OCI-LY1 (cell line): ENCODE data around the gene WNK1.

Experiments used
- H2AFZ ChIP-seq: fragments of 200-600 bp; sonication (generic), shearing (Covaris generic); 2 replicates; pipeline ENCODE4 v1.6.0; 2014; ENCODE audit warnings: antibody characterized with exemption, mild to moderate bottlenecking, low read length
- H3F3A ChIP-seq: fragments of 200-600 bp; sonication (generic), shearing (Covaris generic); 2 replicates; pipeline ENCODE4 v1.6.0; 2014; ENCODE audit warnings: mild to moderate bottlenecking, antibody characterized with exemption, low read length, moderate library complexity; ENCODE audit not compliant: insufficient read depth
- H3K27ac ChIP-seq: fragments of 200-600 bp; sonication (generic); 2 replicates; pipeline ENCODE4 v1.5.1; 2014; ENCODE audit warnings: low read length, mixed run types, mild to moderate bottlenecking, low read depth; ENCODE audit not compliant: poor library complexity, severe bottlenecking
- H3K27me3 ChIP-seq: fragments of 200-600 bp; sonication (generic); 2 replicates; pipeline ENCODE4 v1.6.0; 2014; ENCODE audit warnings: antibody characterized with exemption, mild to moderate bottlenecking, low read length, moderate library complexity; ENCODE audit not compliant: insufficient read depth
- H3K36me3 ChIP-seq: fragments of 200-600 bp; sonication (generic); 2 replicates; pipeline ENCODE4 v1.6.1; 2014; ENCODE audit warnings: mild to moderate bottlenecking, antibody characterized with exemption, low read length, moderate library complexity, mixed read lengths; ENCODE audit not compliant: insufficient read depth
- H3K4me1 ChIP-seq: fragments of 200-600 bp; sonication (generic); 2 replicates; pipeline ENCODE4 v1.5.1; 2014; ENCODE audit warnings: mild to moderate bottlenecking, low read length, moderate library complexity; ENCODE audit not compliant: insufficient read depth, severe bottlenecking
- H3K4me2 ChIP-seq: fragments of 200-600 bp; sonication (generic), shearing (Covaris generic); 2 replicates; pipeline ENCODE4 v1.6.1; 2014; ENCODE audit warnings: low read length
- H3K4me3 ChIP-seq: fragments of 200-600 bp; sonication (generic); 2 replicates; pipeline ENCODE4 v1.5.1; 2014; ENCODE audit warnings: low read length, low read depth, mild to moderate bottlenecking, mixed read lengths; ENCODE audit not compliant: poor library complexity, severe bottlenecking
- H3K79me2 ChIP-seq: fragments of 200-600 bp; shearing (Covaris generic); 2 replicates; pipeline ENCODE4 v1.6.1; 2016; ENCODE audit warnings: mixed run types, low read length, mixed read lengths; ENCODE audit not compliant: insufficient read depth
- H3K9ac ChIP-seq: fragments of 200-600 bp; sonication (generic), shearing (Covaris generic); 2 replicates; pipeline ENCODE4 v1.6.1; 2014; ENCODE audit warnings: mild to moderate bottlenecking, low read length, mixed read lengths
- H3K9me2 ChIP-seq: fragments of 200-600 bp; sonication (generic), shearing (Covaris generic); 2 replicates; pipeline ENCODE4 v1.6.1; 2014; ENCODE audit warnings: low read depth, mild to moderate bottlenecking, low read length, mixed read lengths
- H3K9me3 ChIP-seq: fragments of 200-600 bp; shearing (Covaris generic); 2 replicates; pipeline ENCODE4 v1.6.1; 2014; ENCODE audit warnings: low read length, mixed read lengths
- H4K20me1 ChIP-seq: fragments of 200-600 bp; sonication (generic), shearing (Covaris generic); 2 replicates; pipeline ENCODE4 v1.6.0; 2016; ENCODE audit warnings: mild to moderate bottlenecking, low read length; ENCODE audit not compliant: insufficient read depth
- CTCF ChIP-seq: fragments of 200-600 bp; sonication (generic), shearing (Covaris generic); IDR thresholded peaks from 2 replicates; pipeline ENCODE4 v1.5.1; 2017; ENCODE audit warnings: mild to moderate bottlenecking, antibody characterized with exemption, low read length, moderate library complexity, mixed read lengths
- EZH2 ChIP-seq: fragments of 200-600 bp; sonication (generic), shearing (Covaris generic); IDR thresholded peaks from 2 replicates; pipeline ENCODE4 v1.8.0; 2017; ENCODE audit warnings: borderline replicate concordance, mixed run types, mild to moderate bottlenecking, antibody characterized with exemption, low read length, moderate library complexity, mixed read lengths

Gene WNK1

DNA sequence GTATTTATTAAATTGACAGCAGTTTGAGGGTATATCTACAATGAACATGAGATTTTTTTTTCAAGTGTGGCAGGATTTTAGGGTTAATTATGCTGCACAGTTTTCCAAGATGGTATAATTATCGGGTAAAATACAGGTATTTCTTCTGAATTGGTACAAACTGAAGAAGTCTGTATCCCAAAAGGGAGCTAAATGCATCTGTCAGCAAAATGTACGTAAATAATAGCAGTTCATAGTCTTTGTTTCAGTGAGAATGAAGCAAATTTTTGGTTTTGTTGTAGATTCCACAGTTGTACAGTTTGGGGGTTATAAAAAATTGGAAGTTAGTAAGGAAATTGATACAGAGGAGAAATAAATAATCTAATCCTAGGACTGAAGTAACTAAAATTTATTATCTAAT, 133.8 kb downstream of the WNK1 start:
- peaks cover 100% of the 10 kb centered on the region for H3K36me3 ChIP-seq
- H3F3A ChIP-seq, result no peaks in the 10 kb centered on the region
- H3K27ac ChIP-seq, result no peak overlapping the region

DNA sequence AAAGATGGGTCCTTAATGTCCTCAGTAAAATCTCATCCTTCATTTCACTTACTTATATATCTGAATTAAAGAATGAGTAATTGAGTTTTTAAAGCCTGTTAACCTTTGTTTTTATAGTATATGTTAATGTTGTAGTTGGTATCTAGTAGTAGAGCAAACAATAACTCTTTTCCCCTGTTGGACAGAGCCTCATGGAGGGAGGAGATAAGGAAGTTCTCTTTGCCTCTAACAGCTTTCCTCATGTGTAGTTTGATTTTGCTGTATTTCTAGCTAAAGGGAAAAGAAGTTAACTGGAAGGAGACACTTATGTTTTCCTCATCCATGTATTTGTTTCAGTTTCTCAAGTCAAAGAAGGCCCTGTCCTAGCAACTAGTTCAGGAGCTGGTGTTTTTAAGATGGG, 141.8 kb downstream of the WNK1 start:
- H2AFZ ChIP-seq, result no peak overlapping the region
- H3K9me2 ChIP-seq, result no peaks in the 10 kb centered on the region
- no peak overlapping the region for H3K9ac ChIP-seq
- H3K4me3 ChIP-seq, result no peak overlapping the region
- H4K20me1 ChIP-seq, result no peaks in the 10 kb centered on the region
- no peaks in the 10 kb centered on the region; the same call in 1 of the 2 replicates for H3F3A ChIP-seq
- H3K27me3 ChIP-seq, result no peaks in the 10 kb centered on the region
- no peaks in the 10 kb centered on the region for H3K4me1 ChIP-seq
- H3K27ac ChIP-seq, result no peak overlapping the region
- TF ChIP-seq EZH2, result no peak
- TF ChIP-seq CTCF, result no peak
- no peaks in the 10 kb centered on the region for H3K79me2 ChIP-seq
- H3K36me3 ChIP-seq, result peaks cover 81% of the 10 kb centered on the region
- no peak overlapping the region for H3K4me2 ChIP-seq
- H3K9me3 ChIP-seq, result no peaks in the 10 kb centered on the region

More for the DNA sequence above, 133.8 kb downstream of the WNK1 start:
- Histone ChIP-seq H3K79me2 (no peaks in the 10 kb centered on the region), H3K4me2 (no peak overlapping the region), H3K9ac (no peak overlapping the region), H4K20me1 (no peaks in the 10 kb centered on the region), H3K9me2 (no peaks in the 10 kb centered on the region), H3K4me1 (no peaks in the 10 kb centered on the region), H3K4me3 (no peak overlapping the region), H3K9me3 (no peaks in the 10 kb centered on the region), H2AFZ (no peak overlapping the region), H3K27me3 (no peaks in the 10 kb centered on the region)
- TF ChIP-seq EZH2 (no peak), CTCF (no peak)

DNA sequence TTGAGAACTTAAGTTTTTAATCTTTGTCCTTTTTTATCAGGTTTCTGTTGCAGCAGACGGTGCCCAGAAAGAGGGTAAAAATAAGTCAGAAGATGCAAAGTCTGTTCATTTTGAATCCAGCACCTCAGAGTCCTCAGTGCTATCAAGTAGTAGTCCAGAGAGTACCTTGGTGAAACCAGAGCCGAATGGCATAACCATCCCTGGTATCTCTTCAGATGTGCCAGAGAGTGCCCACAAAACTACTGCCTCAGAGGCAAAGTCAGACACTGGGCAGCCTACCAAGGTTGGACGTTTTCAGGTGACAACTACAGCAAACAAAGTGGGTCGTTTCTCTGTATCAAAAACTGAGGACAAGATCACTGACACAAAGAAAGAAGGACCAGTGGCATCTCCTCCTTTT, 143.7 kb downstream of the WNK1 start:
- Histone ChIP-seq H3K36me3 (peaks cover 79% of the 10 kb centered on the region), H2AFZ (no peak overlapping the region)

More for the DNA sequence above, 143.7 kb downstream of the WNK1 start:
- H3K4me2 ChIP-seq, result no peak overlapping the region
- H3K9me2 ChIP-seq, result no peaks in the 10 kb centered on the region
- no peak overlapping the region for H3K4me3 ChIP-seq
- TF ChIP-seq CTCF, result no peak
- no peaks in the 10 kb centered on the region for H3K27me3 ChIP-seq
- no peaks in the 10 kb centered on the region; the same call in 1 of the 2 replicates for H3F3A ChIP-seq
- H3K27ac ChIP-seq, result no peak overlapping the region
- no peaks in the 10 kb centered on the region for H3K79me2 ChIP-seq
- H4K20me1 ChIP-seq, result no peaks in the 10 kb centered on the region
- no peak overlapping the region for H3K9ac ChIP-seq
- H3K4me1 ChIP-seq, result no peaks in the 10 kb centered on the region
- no peaks in the 10 kb centered on the region for H3K9me3 ChIP-seq
